GM12878 (cell line): ENCODE measurements around the gene HEATR1. TPM values are rescaled to one million over a fixed set of nuclear protein-coding genes. Genes with fewer than 3 reads are reported as not detected.

ENCODE experiments used
- ATAC-seq: fragments of 200-7000 bp; cut with Tn5 transposase; 3 replicates; pipeline ENCODE4 v1.9.1; 2020; ENCODE audit warnings: mild to moderate bottlenecking, moderate library complexity
- BruUV-seq: library from RNA; stranded (reverse); fragments of 400-500 nt; replicated peaks from 2 replicates; lab custom pipeline; 2021; lab: Mats Ljungman, UMichigan
- CTCF ChIA-PET: fragments of 300-600 bp; sonication (Branson Sonifier 250); formaldehyde crosslinking; extraction: SDS; loops from one replicate; lab custom pipeline; 2021; ENCODE audit warnings: inconsistent platforms; lab: Yijun Ruan, JAX
- POLR2A ChIA-PET: fragments of 350-600 bp; formaldehyde crosslinking; extraction: SDS; loops from one replicate; lab custom pipeline; 2021; ENCODE audit warnings: inconsistent platforms; lab: Charles Lee
- RAD21 ChIA-PET: fragments of 300-600 bp; sonication (Branson Sonifier 250); formaldehyde crosslinking; loops from one replicate; lab custom pipeline; 2023; ENCODE audit warnings: antibody characterized with exemption; ENCODE audit not compliant: unreplicated experiment; lab: Charles Lee
- SMC1A ChIA-PET: fragments of 300-600 bp; sonication (Branson Sonifier 250); formaldehyde crosslinking; loops from one replicate; lab custom pipeline; 2023; ENCODE audit not compliant: unreplicated experiment, uncharacterized antibody; lab: Charles Lee
- DNase-seq: peaks from one replicate; pipeline ENCODE4 v3.0.0-alpha.2; 2011; ENCODE audit warnings: low read depth, low spot score
- FAIRE-seq: peaks from 3 replicates; lab custom pipeline; 2011; peaks lifted over from hg19 to GRCh38; lab: Jason Lieb, UNC
- H2AFZ ChIP-seq: 2 replicates; pipeline ENCODE4 v1.6.0; 2011; ENCODE audit warnings: low read depth, low read length, control low read depth; ENCODE audit not compliant: control insufficient read depth
- H3K27ac ChIP-seq: 2 replicates; pipeline ENCODE4 v1.5.1; 2011; ENCODE audit warnings: control low read depth; ENCODE audit not compliant: control insufficient read depth, insufficient read depth
- H3K27me3 ChIP-seq, 2 experiments: replicated peaks in 1 of 2; 2 replicates each; pipeline versions ENCODE4 v1.6.0 to v1.6.1; 2011; ENCODE audit warnings: low read length in 1 of 2; ENCODE audit not compliant: control insufficient read depth in 2 of 2, insufficient read depth in 2 of 2
- H3K36me3 ChIP-seq, 2 experiments: 2 replicates each; pipeline ENCODE4 v1.5.1; 2011; ENCODE audit warnings: low read length in 1 of 2; ENCODE audit not compliant: control insufficient read depth in 2 of 2, insufficient read depth in 2 of 2
- H3K4me1 ChIP-seq: 2 replicates; pipeline ENCODE4 v1.6.1; 2011; ENCODE audit warnings: mild to moderate bottlenecking, low read length, moderate library complexity, mixed read lengths; ENCODE audit not compliant: control insufficient read depth, insufficient read depth
- H3K4me2 ChIP-seq: 2 replicates; pipeline ENCODE4 v1.6.0; 2011; ENCODE audit warnings: control low read depth; ENCODE audit not compliant: control insufficient read depth, insufficient read depth
- H3K4me3 ChIP-seq: fragments of 200-600 bp; sonication (generic); 2 replicates; pipeline ENCODE4 v1.5.1; 2016
- H3K79me2 ChIP-seq: 2 replicates; pipeline ENCODE4 v1.6.0; 2011; ENCODE audit warnings: low read length; ENCODE audit not compliant: control insufficient read depth, insufficient read depth
- H3K9ac ChIP-seq: 2 replicates; pipeline ENCODE4 v1.8.0; 2011; ENCODE audit warnings: low read length, control low read depth, mixed read lengths; ENCODE audit not compliant: control insufficient read depth, insufficient read depth
- H3K9me3 ChIP-seq: replicated peaks from 3 replicates; pipeline ENCODE4 v1.5.1; 2011; ENCODE audit warnings: mild to moderate bottlenecking, low read length; ENCODE audit not compliant: control insufficient read depth, insufficient read depth
- H4K20me1 ChIP-seq: 2 replicates; pipeline ENCODE4 v1.6.0; 2011; ENCODE audit not compliant: control insufficient read depth, insufficient read depth
- ASH2L ChIP-seq: fragments of 300-600, 200-600 bp; sonication (generic); IDR thresholded peaks from 2 replicates; pipeline ENCODE4 v1.6.1; 2017; ENCODE audit warnings: low read depth, mild to moderate bottlenecking, borderline replicate concordance
- ELK1 ChIP-seq: IDR thresholded peaks from 2 replicates; pipeline ENCODE4 v1.6.1; 2012; ENCODE audit warnings: low read depth, low read length, improper control_type of control experiment
- HCFC1 ChIP-seq: fragments of 150-350 bp; IDR thresholded peaks from 2 replicates; pipeline ENCODE4 v1.6.1; 2014; ENCODE audit warnings: low read length
- KLF5 ChIP-seq: fragments of 450-650 bp; IDR thresholded peaks from 2 replicates; pipeline ENCODE4 v1.6.1; 2014; ENCODE audit warnings: mild to moderate bottlenecking; ENCODE audit not compliant: partially characterized antibody
- MYC ChIP-seq: IDR thresholded peaks from 2 replicates; pipeline ENCODE4 v1.6.1; 2011; ENCODE audit warnings: mild to moderate bottlenecking, low read length, moderate library complexity, inconsistent platforms; ENCODE audit not compliant: insufficient read depth, insufficient replicate concordance, insufficient read length, severe bottlenecking
- NFYB ChIP-seq: IDR thresholded peaks from 2 replicates; pipeline ENCODE4 v1.6.1; 2011; ENCODE audit warnings: low read depth, mild to moderate bottlenecking, low read length, improper control_type of control experiment, moderate library complexity; ENCODE audit not compliant: insufficient read depth
- NR2C1 ChIP-seq: fragments of 450-650 bp; IDR thresholded peaks from 2 replicates; pipeline ENCODE4 v1.6.1; 2017; ENCODE audit warnings: antibody characterized with exemption, mild to moderate bottlenecking, moderate library complexity
- POLR2A ChIP-seq: IDR thresholded peaks from 2 replicates; pipeline ENCODE4 v1.6.1; 2011; ENCODE audit warnings: low read depth, mild to moderate bottlenecking, low read length
- RAD51 ChIP-seq: fragments of 450-650 bp; IDR thresholded peaks from 2 replicates; pipeline ENCODE4 v1.6.1; 2016; ENCODE audit warnings: moderate library complexity, mild to moderate bottlenecking, inconsistent platforms
- SMARCA5 ChIP-seq: fragments of 450-650 bp; IDR thresholded peaks from 2 replicates; pipeline ENCODE4 v1.6.1; 2017; ENCODE audit warnings: mild to moderate bottlenecking
- SP1 ChIP-seq: IDR thresholded peaks from one replicate; pipeline ENCODE4 v1.6.1; 2011; ENCODE audit warnings: low read depth, low read length
- TCF3 ChIP-seq: IDR thresholded peaks from 2 replicates; pipeline ENCODE4 v1.6.1; 2012; ENCODE audit warnings: low read depth, mild to moderate bottlenecking, low read length, borderline replicate concordance; ENCODE audit not compliant: insufficient read depth
- YBX1 ChIP-seq: fragments of 450-650 bp; IDR thresholded peaks from 2 replicates; pipeline ENCODE4 v1.6.1; 2016; ENCODE audit warnings: antibody characterized with exemption
- WGBS: methylation state at CpG from one replicate; pipeline ENCODE4 v1.1.6; 2016; ENCODE audit warnings: low lambda C conversion rate; ENCODE audit not compliant: insufficient replicate concordance, insufficient coverage; ENCODE audit errors: missing lambda C conversion rate; 5-methylcytosine and 5-hydroxymethylcytosine counted together
- in situ Hi-C: fragments of 300-500 bp; cut with MboI; formaldehyde crosslinking; loops from 9 replicates; pipeline ENCODE4 v1.14.3; 2018; ENCODE audit warnings: mixed read lengths
- intact Hi-C: fragments of 100-400 bp; cut with micrococcal nuclease; formaldehyde crosslinking; loops from one replicate; pipeline ENCODE4 v1.14.2; 2022; ENCODE audit not compliant: unreplicated experiment
- polyA plus RNA-seq, 11 experiments: library from polyadenylated mRNA; depleted of rRNA in 4 of 11; unstranded in 6 of 11; stranded (reverse) in 5 of 11; fragments of >200 nt; fragmentation: Nextera tagmentation in 4 of 11; fragmentation: Illumina TruSeq in 1 of 11; extraction: Ambion mirVana in 4 of 11; extraction: Trizol in 1 of 11; gene quantifications; 1 replicate in 1 of 11; 2 replicates in 10 of 11; pipeline versions ENCODE4 v1.2.1 to v1.2.3, GENCODE V29; 2011 to 2016; ENCODE audit warnings: inconsistent platforms in 2 of 11, missing spikeins in 2 of 11, low read depth in 1 of 11
- total RNA-seq, 4 experiments: library from RNA; depleted of rRNA in 3 of 4; stranded (reverse); fragments of >200 nt in 3 of 4; fragmentation: Illumina TruSeq in 1 of 4; extraction: Trizol in 1 of 4; gene quantifications; 2 replicates each; pipeline versions ENCODE4 v1.2.1 to v1.2.3, GENCODE V29; 2013 to 2021
- TF ChIP-seq, protein P1 (sequence below): fragments of 150-350 bp; IDR thresholded peaks from 2 replicates; pipeline ENCODE4 v1.6.1; 2014; ENCODE audit warnings: mild to moderate bottlenecking, low read depth, low read length

Gene HEATR1
- total and polyA plus RNA-seq, 10 of the 15 experiments (the other 5 are each of a cell fraction or from before 2014, with no cell fraction given), result 8.6 to 72.3 (median 41.9) TPM

- Histone ChIP-seq H3K79me2 (no peaks in the 10 kb centered on the region), H4K20me1 (no peaks in the 10 kb centered on the region), H3K4me1 (peaks cover 9% of the 10 kb centered on the region), H3K27me3 (no peaks in the 10 kb centered on the region), H3K4me3 (no peak overlapping the region), H3K9ac (no peak overlapping the region), H3K9me3 (no peaks in the 10 kb centered on the region), H2AFZ (no peak overlapping the region), H3K36me3 (no peaks in the 10 kb centered on the region), H3K4me2 (no peak overlapping the region), H3K27ac (no peak overlapping the region)
- ChIA-PET POLR2A (no interaction called here), SMC1A (no interaction called here), CTCF (interaction anchor here (1.0 kb wide), 1 partner anchor 21 kb away, joined by 4 read pairs; no protein-coding TSS in a partner anchor), RAD21 (no interaction called here)
- BruUV-seq, result no TSS peak
- WGBS, result 47% methylated on average over 1 of the region's 1 CpG
- intact Hi-C loops (no loop called here), in situ Hi-C loops (no loop called here)
- DNase-seq (no peak), ATAC-seq (peak; percentile 56), FAIRE-seq (no peak)
- TF ChIP-seq SP1 (no peak), KLF5 (no peak), ELK1 (no peak), RAD51 (no peak), HCFC1 (no peak), POLR2A (no peak), YBX1 (no peak), ASH2L (no peak), NFYB (no peak), SMARCA5 (no peak), NR2C1 (no peak), MYC (no peak), TCF3 (no peak)
- TF ChIP-seq, protein P1, sequence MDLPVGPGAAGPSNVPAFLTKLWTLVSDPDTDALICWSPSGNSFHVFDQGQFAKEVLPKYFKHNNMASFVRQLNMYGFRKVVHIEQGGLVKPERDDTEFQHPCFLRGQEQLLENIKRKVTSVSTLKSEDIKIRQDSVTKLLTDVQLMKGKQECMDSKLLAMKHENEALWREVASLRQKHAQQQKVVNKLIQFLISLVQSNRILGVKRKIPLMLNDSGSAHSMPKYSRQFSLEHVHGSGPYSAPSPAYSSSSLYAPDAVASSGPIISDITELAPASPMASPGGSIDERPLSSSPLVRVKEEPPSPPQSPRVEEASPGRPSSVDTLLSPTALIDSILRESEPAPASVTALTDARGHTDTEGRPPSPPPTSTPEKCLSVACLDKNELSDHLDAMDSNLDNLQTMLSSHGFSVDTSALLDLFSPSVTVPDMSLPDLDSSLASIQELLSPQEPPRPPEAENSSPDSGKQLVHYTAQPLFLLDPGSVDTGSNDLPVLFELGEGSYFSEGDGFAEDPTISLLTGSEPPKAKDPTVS, result no peak
Measured at GRCh38 chr1:236509203-236509602, 95.1 kb downstream of the HEATR1 start.
